Psoas muscle (tissue), 8 donors: Measurements from ENCODE around the gene LUZP2. TPM values are rescaled to one million over a fixed set of nuclear protein-coding genes. Genes with fewer than 3 reads are reported as not detected.

Source experiments
- ATAC-seq, 4 donors: fragments of 200-7000 bp; cut with Tn5 transposase; one replicate each; pipeline ENCODE4 v1.9.1; 2020; ENCODE audit warnings: moderate library complexity in 3 of 4, mild to moderate bottlenecking in 2 of 4
- DNase-seq, 2 donors: peaks; one replicate each; pipeline ENCODE4 v3.0.0-alpha.2; 2020
- H3K27ac ChIP-seq: fragments of 200-600 bp; one replicate; pipeline ENCODE4 v1.8.0; 2022
- H3K27me3 ChIP-seq, 3 donors: fragments of 200-600 bp in 1 of 3; one replicate each; pipeline versions ENCODE4 v1.6.1 to v1.8.0; 2013 to 2022; ENCODE audit warnings: low read length in 2 of 3, mild to moderate bottlenecking in 2 of 3, moderate library complexity in 1 of 3; ENCODE audit not compliant: insufficient read depth in 3 of 3
- H3K36me3 ChIP-seq, 2 donors: fragments of 200-600 bp in 1 of 2; one replicate each; pipeline versions ENCODE4 v1.6.1 to v1.8.0; 2013 to 2022; ENCODE audit warnings: low read depth in 1 of 2, mild to moderate bottlenecking in 1 of 2, moderate library complexity in 1 of 2; ENCODE audit not compliant: insufficient read depth in 1 of 2
- H3K4me1 ChIP-seq: fragments of 200-600 bp; one replicate; pipeline ENCODE4 v1.8.0; 2022
- H3K4me3 ChIP-seq: fragments of 200-600 bp; one replicate; pipeline ENCODE4 v1.8.0; 2022; ENCODE audit warnings: mild to moderate bottlenecking
- H3K9me3 ChIP-seq: fragments of 200-600 bp; one replicate; pipeline ENCODE4 v1.8.0; 2022
- CTCF ChIP-seq: fragments of 200-600 bp; IDR thresholded peaks from one replicate; pipeline ENCODE4 v1.8.0; 2022; ENCODE audit warnings: antibody characterized with exemption
- WGBS, 3 donors: extraction: QIAGEN DNeasy Blood & Tissue Kit; methylation state at CpG; one replicate each; pipeline versions ENCODE4 v1.1.6 to v1.1.7; 2013; 5-methylcytosine and 5-hydroxymethylcytosine counted together
- intact Hi-C, 2 donors: fragments of 100-400 bp; cut with DNase I; formaldehyde crosslinking; loops; one replicate each; pipeline versions ENCODE4 v1.11.0 to v1.14.2; 2022
- polyA plus RNA-seq, 3 donors: library from polyadenylated mRNA; stranded (reverse); fragments of 200-250 nt; gene quantifications; one replicate each; pipeline ENCODE4 v1.2.3, GENCODE V29; 2013
- total RNA-seq, 4 donors: library from RNA; stranded (reverse); fragmentation: NEBNext Ultra II Directional in 2 of 4; extraction: Animal tissue kit (Norgen Biotek cat#: 25700) in 2 of 4; gene quantifications; one replicate each; pipeline versions ENCODE4 v1.2.1 to v1.2.4, GENCODE V29; 2021 to 2023
- donor health status: healthy with polysubstance abuse.
- donor health status: DM: no; HTN: no; CAD: no; lungs with moderate emphysema.
- donor health status: Bipolar disorder and iron deficiency.
- donor health status: healthy.
- donor health status: DM: yes; HTN: yes; CAD: no.
- donor health status: DM: no; HTN: no; CAD: no.
- donor health status: DM: no; HTN: no; CAD: no.
- donor health status: DM: yes; HTN: yes; CAD: no.

Gene LUZP2
- total and polyA plus RNA-seq, 7 donors = 0.01 TPM; not detected in 5

GRCh38 chr11:24625975-24626374, 129.1 kb downstream of the LUZP2 start:
- intact Hi-C loops = no loop called here
- DNase-seq = no peak
- Histone ChIP-seq H3K4me1 (no peaks in the 10 kb centered on the region), H3K27ac (no peak overlapping the region), H3K36me3 (no peaks in the 10 kb centered on the region), H3K27me3 (no peaks in the 10 kb centered on the region), H3K4me3 (no peak overlapping the region), H3K9me3 (no peaks in the 10 kb centered on the region)
- WGBS, 3 donors = 43 to 67% (median 53%) methylated on average over 1 of the region's 1 CpG
- no peak for TF ChIP-seq CTCF
- ATAC-seq = no peak

- DNase-seq = no peak
- Histone ChIP-seq H3K27ac (no peak overlapping the region), H3K36me3 (no peaks in the 10 kb centered on the region), H3K4me1 (no peaks in the 10 kb centered on the region), H3K9me3 (no peaks in the 10 kb centered on the region), H3K4me3 (no peak overlapping the region), H3K27me3 (no peaks in the 10 kb centered on the region)
- no peak for ATAC-seq
- intact Hi-C loops = no loop called here
- TF ChIP-seq CTCF = no peak
- WGBS, 3 donors = 72 to 84% (median 82%) methylated on average over 5 of the region's 5 CpGs
These were observed 131.4 kb downstream of the LUZP2 start for GRCh38 chr11:24628224-24628776.

- no peak overlapping the region for H3K27ac ChIP-seq
- no peak overlapping the region for H3K4me3 ChIP-seq
- no peak for DNase-seq
- H3K36me3 ChIP-seq = no peaks in the 10 kb centered on the region
- no peak for ATAC-seq
- 78 to 81% (median 78%) methylated on average over 4 of the region's 4 CpGs for WGBS, 3 donors
- H3K27me3 ChIP-seq = no peaks in the 10 kb centered on the region
- TF ChIP-seq CTCF = no peak
- H3K4me1 ChIP-seq = no peaks in the 10 kb centered on the region
- intact Hi-C loops = no loop called here
- no peaks in the 10 kb centered on the region for H3K9me3 ChIP-seq
These were observed 137.8 kb downstream of the LUZP2 start for GRCh38 chr11:24634606-24635160.

GRCh38 chr11:24635588-24636290, 138.9 kb downstream of the LUZP2 start:
- DNase-seq (no peak), ATAC-seq (no peak)
- Histone ChIP-seq H3K4me3 (no peak overlapping the region), H3K9me3 (no peaks in the 10 kb centered on the region), H3K27ac (no peak overlapping the region), H3K4me1 (no peaks in the 10 kb centered on the region), H3K27me3 (no peaks in the 10 kb centered on the region), H3K36me3 (no peaks in the 10 kb centered on the region)
- no peak for TF ChIP-seq CTCF
- intact Hi-C loops = no loop called here
- 72 to 80% (median 75%) methylated on average over 5 of the region's 5 CpGs for WGBS, 3 donors
